ENCODE data around the gene GIMD1.

The GIMD1 gene

GRCh38 chr4:106344647-106344970, 24.0 kb downstream of the GIMD1 start:
- no peaks in the 10 kb centered on the region for H3K9me3 ChIP-seq (ENCODE audit: control insufficient read depth, low read depth, low read length)
- H3K36me3 ChIP-seq (ENCODE audit: control insufficient read depth, low read depth, low read length) = peaks cover 3% of the 10 kb centered on the region
- H3K4me3 ChIP-seq (ENCODE audit: low read length) = no peak overlapping the region
- no peaks in the 10 kb centered on the region for H3K4me1 ChIP-seq (ENCODE audit: control insufficient read depth, low read depth, low read length)
- H3K27me3 ChIP-seq (ENCODE audit: control insufficient read depth, insufficient read depth, low read length) = no peaks in the 10 kb centered on the region
- no peak overlapping the region for H3K9ac ChIP-seq (ENCODE audit: low read length)
- no peak overlapping the region for H3K27ac ChIP-seq (ENCODE audit: low read length)

DNA sequence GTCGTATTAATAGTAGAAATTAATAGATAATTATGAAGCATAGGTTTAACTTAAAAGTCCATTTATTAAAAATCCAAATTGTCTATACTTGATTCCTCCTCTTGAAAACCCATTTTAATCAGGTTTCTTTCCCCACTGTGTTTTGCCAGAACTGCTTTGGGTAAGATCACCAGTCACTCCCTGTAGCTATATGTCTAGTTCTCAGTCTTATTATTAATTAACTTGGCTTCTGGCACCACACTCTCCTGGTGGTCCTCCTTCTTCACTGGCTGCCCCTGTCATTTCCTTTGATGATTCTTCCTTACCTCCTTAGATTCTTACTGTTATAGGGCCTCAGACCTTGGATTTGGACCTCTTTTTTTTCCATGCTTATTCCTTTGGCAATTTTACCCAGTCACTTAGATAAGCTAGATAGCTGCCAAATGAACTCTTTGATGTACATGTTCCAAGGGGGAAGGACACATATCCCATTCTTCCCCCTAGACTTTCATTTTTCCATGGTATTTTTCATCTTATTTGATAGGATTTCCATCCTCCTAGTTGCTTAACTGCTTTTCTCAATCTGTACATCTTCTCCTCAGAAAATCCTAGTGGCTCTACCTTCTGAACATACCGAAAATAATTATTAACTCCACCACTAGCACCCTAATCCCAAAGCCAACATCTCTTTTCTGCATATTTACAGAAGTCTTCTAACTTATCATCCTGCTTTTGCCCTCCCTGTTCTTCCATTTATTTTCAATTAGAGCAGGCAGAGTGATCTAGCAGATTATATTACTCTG, 24.5 kb downstream of the GIMD1 start:
- no peak overlapping the region for H3K9ac ChIP-seq (ENCODE audit: low read length)
- no peaks in the 10 kb centered on the region for H3K4me1 ChIP-seq (ENCODE audit: control insufficient read depth, low read depth, low read length)
- H3K9me3 ChIP-seq (ENCODE audit: control insufficient read depth, low read depth, low read length) = no peaks in the 10 kb centered on the region
- H3K36me3 ChIP-seq (ENCODE audit: control insufficient read depth, low read depth, low read length) = peaks cover 3% of the 10 kb centered on the region
- no peak overlapping the region for H3K4me3 ChIP-seq (ENCODE audit: low read length)
- no peak overlapping the region for H3K27ac ChIP-seq (ENCODE audit: low read length)
- H3K27me3 ChIP-seq (ENCODE audit: control insufficient read depth, insufficient read depth, low read length) = no peaks in the 10 kb centered on the region

- Histone ChIP-seq H3K9me3 (ENCODE audit: control insufficient read depth, low read depth, low read length) (no peaks in the 10 kb centered on the region), H3K27me3 (ENCODE audit: control insufficient read depth, insufficient read depth, low read length) (no peaks in the 10 kb centered on the region), H3K27ac (ENCODE audit: low read length) (no peak overlapping the region), H3K4me1 (ENCODE audit: control insufficient read depth, low read depth, low read length) (no peaks in the 10 kb centered on the region), H3K36me3 (ENCODE audit: control insufficient read depth, low read depth, low read length) (peaks cover 8% of the 10 kb centered on the region), H3K4me3 (ENCODE audit: low read length) (no peak overlapping the region), H3K9ac (ENCODE audit: low read length) (no peak overlapping the region)
Measured at GRCh38 chr4:106340774-106341173, 27.8 kb downstream of the GIMD1 start.

GRCh38 chr4:106339431-106339830, 29.1 kb downstream of the GIMD1 start:
- Histone ChIP-seq H3K9ac (ENCODE audit: low read length) (no peak overlapping the region), H3K9me3 (ENCODE audit: control insufficient read depth, low read depth, low read length) (no peaks in the 10 kb centered on the region), H3K4me1 (ENCODE audit: control insufficient read depth, low read depth, low read length) (no peaks in the 10 kb centered on the region), H3K27ac (ENCODE audit: low read length) (no peak overlapping the region), H3K36me3 (ENCODE audit: control insufficient read depth, low read depth, low read length) (peaks cover 8% of the 10 kb centered on the region), H3K27me3 (ENCODE audit: control insufficient read depth, insufficient read depth, low read length) (no peaks in the 10 kb centered on the region), H3K4me3 (ENCODE audit: low read length) (no peak overlapping the region)

DNA sequence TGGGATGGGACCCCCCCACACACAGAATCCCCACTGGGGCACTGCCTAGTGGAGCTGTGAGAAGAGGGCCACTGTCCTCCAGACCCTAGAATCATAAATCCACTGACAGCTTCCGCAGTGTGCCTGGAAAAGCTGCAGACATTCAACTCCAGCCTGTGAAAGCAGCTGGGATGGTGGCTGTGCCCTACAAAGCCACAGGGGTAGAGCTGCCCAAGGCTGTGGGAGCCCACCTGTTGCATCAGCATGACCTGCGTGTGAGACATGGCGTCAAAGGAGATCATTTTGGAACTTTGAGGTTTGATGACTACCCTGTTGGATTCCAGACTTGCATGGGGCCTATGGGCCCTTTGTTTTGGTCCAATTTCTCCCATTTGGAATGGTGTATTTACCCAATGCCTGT, 29.9 kb downstream of the GIMD1 start:
- peaks cover 8% of the 10 kb centered on the region for H3K36me3 ChIP-seq (ENCODE audit: control insufficient read depth, low read depth, low read length)

DNA sequence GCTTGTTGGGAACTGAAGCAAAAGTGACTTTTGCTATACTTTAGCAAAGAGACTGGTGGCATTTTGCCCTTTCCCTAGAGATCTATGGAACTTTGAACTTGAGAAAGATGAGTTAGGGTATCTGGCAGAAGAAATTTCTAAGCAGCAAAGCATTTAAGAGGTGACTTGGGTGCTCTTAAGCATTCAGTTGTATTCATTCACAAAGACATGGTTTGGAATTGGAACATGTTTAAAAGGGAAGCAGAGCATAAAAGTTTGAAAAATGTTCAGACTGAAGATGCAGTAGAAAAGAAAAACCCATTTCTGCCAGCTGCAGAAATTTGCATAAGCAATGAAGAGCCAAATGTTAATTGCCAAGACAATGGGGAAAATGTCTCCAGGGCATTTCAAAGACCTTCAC, 30.7 kb downstream of the GIMD1 start:
- Histone ChIP-seq H3K4me3 (ENCODE audit: low read length) (no peak overlapping the region), H3K9me3 (ENCODE audit: control insufficient read depth, low read depth, low read length) (no peaks in the 10 kb centered on the region), H3K36me3 (ENCODE audit: control insufficient read depth, low read depth, low read length) (peaks cover 8% of the 10 kb centered on the region), H3K4me1 (ENCODE audit: control insufficient read depth, low read depth, low read length) (no peaks in the 10 kb centered on the region), H3K9ac (ENCODE audit: low read length) (no peak overlapping the region), H3K27ac (ENCODE audit: low read length) (no peak overlapping the region), H3K27me3 (ENCODE audit: control insufficient read depth, insufficient read depth, low read length) (no peaks in the 10 kb centered on the region)

More for the DNA sequence above, 29.9 kb downstream of the GIMD1 start:
- Histone ChIP-seq H3K9ac (ENCODE audit: low read length) (no peak overlapping the region), H3K27me3 (ENCODE audit: control insufficient read depth, insufficient read depth, low read length) (no peaks in the 10 kb centered on the region), H3K27ac (ENCODE audit: low read length) (no peak overlapping the region), H3K9me3 (ENCODE audit: control insufficient read depth, low read depth, low read length) (no peaks in the 10 kb centered on the region), H3K4me3 (ENCODE audit: low read length) (no peak overlapping the region), H3K4me1 (ENCODE audit: control insufficient read depth, low read depth, low read length) (no peaks in the 10 kb centered on the region)

DNA sequence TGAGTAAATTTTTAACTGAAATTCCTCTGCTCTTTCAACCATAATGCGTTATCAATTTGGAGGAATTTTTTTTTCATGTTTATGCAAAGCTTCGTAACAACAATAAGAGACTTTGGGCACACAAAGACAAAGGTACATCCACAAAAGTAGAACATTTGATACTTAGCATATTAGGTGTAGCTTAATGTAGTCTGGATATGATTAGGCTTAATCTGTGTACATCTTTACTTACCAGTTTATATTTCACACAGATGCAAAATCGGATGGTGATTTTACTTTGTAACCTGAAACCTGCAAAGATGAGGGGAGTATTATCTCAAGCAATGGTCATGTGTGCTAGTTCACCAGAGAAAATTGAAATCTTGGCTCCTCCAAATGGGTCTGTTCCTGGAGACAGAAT, 32.0 kb downstream of the GIMD1 start:
- no peaks in the 10 kb centered on the region for H3K27me3 ChIP-seq (ENCODE audit: control insufficient read depth, insufficient read depth, low read length)
- H3K4me1 ChIP-seq (ENCODE audit: control insufficient read depth, low read depth, low read length) = no peaks in the 10 kb centered on the region
- H3K9me3 ChIP-seq (ENCODE audit: control insufficient read depth, low read depth, low read length) = no peaks in the 10 kb centered on the region
- no peak overlapping the region for H3K9ac ChIP-seq (ENCODE audit: low read length)
- no peak overlapping the region for H3K27ac ChIP-seq (ENCODE audit: low read length)
- H3K4me3 ChIP-seq (ENCODE audit: low read length) = no peak overlapping the region
- H3K36me3 ChIP-seq (ENCODE audit: control insufficient read depth, low read depth, low read length) = peaks cover 13% of the 10 kb centered on the region

- Histone ChIP-seq H3K9me3 (ENCODE audit: control insufficient read depth, low read depth, low read length) (no peaks in the 10 kb centered on the region), H3K27me3 (ENCODE audit: control insufficient read depth, insufficient read depth, low read length) (no peaks in the 10 kb centered on the region), H3K9ac (ENCODE audit: low read length) (no peak overlapping the region), H3K4me1 (ENCODE audit: control insufficient read depth, low read depth, low read length) (no peaks in the 10 kb centered on the region), H3K36me3 (ENCODE audit: control insufficient read depth, low read depth, low read length) (peaks cover 25% of the 10 kb centered on the region), H3K4me3 (ENCODE audit: low read length) (no peak overlapping the region), H3K27ac (ENCODE audit: low read length) (no peak overlapping the region)
Measured at GRCh38 chr4:106334741-106335470, 33.7 kb downstream of the GIMD1 start.

DNA sequence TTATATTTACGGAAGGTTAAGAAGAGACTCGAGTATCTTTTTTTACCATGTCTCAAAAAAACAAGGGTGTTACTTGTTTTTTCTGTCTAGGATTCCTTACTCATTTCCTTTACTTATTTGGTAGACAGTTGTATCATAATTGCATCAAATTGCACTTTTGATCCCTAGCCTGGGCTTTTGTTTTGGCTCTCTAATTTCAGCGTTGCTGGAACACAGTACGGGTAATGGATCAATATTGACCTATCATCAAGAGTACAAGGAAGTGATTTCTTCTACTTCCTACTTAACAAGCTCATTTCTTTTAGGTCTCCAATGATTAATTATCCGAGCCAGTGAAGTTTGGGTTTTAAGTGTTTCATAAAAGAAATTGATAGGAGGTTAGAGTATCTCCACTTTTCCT, 35.4 kb downstream of the GIMD1 start:
- H3K9me3 ChIP-seq (ENCODE audit: control insufficient read depth, low read depth, low read length) = no peaks in the 10 kb centered on the region
- no peaks in the 10 kb centered on the region for H3K27me3 ChIP-seq (ENCODE audit: control insufficient read depth, insufficient read depth, low read length)
- H3K4me1 ChIP-seq (ENCODE audit: control insufficient read depth, low read depth, low read length) = no peaks in the 10 kb centered on the region
- H3K27ac ChIP-seq (ENCODE audit: low read length) = no peak overlapping the region
- H3K4me3 ChIP-seq (ENCODE audit: low read length) = no peak overlapping the region
- H3K36me3 ChIP-seq (ENCODE audit: control insufficient read depth, low read depth, low read length) = peaks cover 29% of the 10 kb centered on the region
- no peak overlapping the region for H3K9ac ChIP-seq (ENCODE audit: low read length)

GRCh38 chr4:106329041-106329618, 39.4 kb downstream of the GIMD1 start:
- Histone ChIP-seq H3K4me1 (ENCODE audit: control insufficient read depth, low read depth, low read length) (no peaks in the 10 kb centered on the region), H3K9ac (ENCODE audit: low read length) (no peak overlapping the region), H3K27ac (ENCODE audit: low read length) (no peak overlapping the region), H3K9me3 (ENCODE audit: control insufficient read depth, low read depth, low read length) (no peaks in the 10 kb centered on the region), H3K27me3 (ENCODE audit: control insufficient read depth, insufficient read depth, low read length) (no peaks in the 10 kb centered on the region), H3K36me3 (ENCODE audit: control insufficient read depth, low read depth, low read length) (peaks cover 35% of the 10 kb centered on the region), H3K4me3 (ENCODE audit: low read length) (no peak overlapping the region)

- Histone ChIP-seq H3K9me3 (ENCODE audit: control insufficient read depth, low read depth, low read length) (no peaks in the 10 kb centered on the region), H3K36me3 (ENCODE audit: control insufficient read depth, low read depth, low read length) (peaks cover 24% of the 10 kb centered on the region), H3K4me3 (ENCODE audit: low read length) (no peak overlapping the region)
Measured at GRCh38 chr4:106325800-106326199, 42.8 kb downstream of the GIMD1 start.

More at GRCh38 chr4:106325800-106326199, 42.8 kb downstream of the GIMD1 start:
- no peak overlapping the region for H3K27ac ChIP-seq (ENCODE audit: low read length)
- H3K4me1 ChIP-seq (ENCODE audit: control insufficient read depth, low read depth, low read length) = no peaks in the 10 kb centered on the region
- no peaks in the 10 kb centered on the region for H3K27me3 ChIP-seq (ENCODE audit: control insufficient read depth, insufficient read depth, low read length)
- no peak overlapping the region for H3K9ac ChIP-seq (ENCODE audit: low read length)

All from iPS-18a (cell line).